SK-N-SH (cell line): Measurements from ENCODE around the gene FYB2.

ENCODE experiments used
- CHD2 ChIP-seq: fragments of 150-350 bp; IDR thresholded peaks from 2 replicates; pipeline ENCODE4 v1.6.1; 2018; ENCODE audit warnings: low read length; ENCODE audit not compliant: partially characterized antibody
- CTCF ChIP-seq: fragments of 200-600 bp; sonication (generic); IDR thresholded peaks from 2 replicates; pipeline ENCODE4 v1.6.1; 2017; ENCODE audit warnings: antibody characterized with exemption, mild to moderate bottlenecking, moderate library complexity
- EP300 ChIP-seq, 2 experiments: IDR thresholded peaks; 2 replicates each; pipeline versions ENCODE4 v1.4.0 to v1.6.1; 2012; ENCODE audit warnings: borderline replicate concordance in 1 of 2, low read depth in 1 of 2, low read length in 1 of 2
- NFIC ChIP-seq: IDR thresholded peaks from 2 replicates; pipeline ENCODE4 v1.4.0; 2012; ENCODE audit warnings: borderline replicate concordance
- POLR2AphosphoS5 ChIP-seq: IDR thresholded peaks from 2 replicates; pipeline ENCODE4 v1.6.1; 2012; ENCODE audit warnings: low read depth, low read length
- RAD21 ChIP-seq: IDR thresholded peaks from 2 replicates; pipeline ENCODE4 v1.6.1; 2012; ENCODE audit warnings: mild to moderate bottlenecking, low read length
- RCOR1 ChIP-seq: fragments of 150-350 bp; IDR thresholded peaks from 2 replicates; pipeline ENCODE4 v1.6.1; 2017; ENCODE audit warnings: antibody characterized with exemption, low read length
- RXRA ChIP-seq: IDR thresholded peaks from 2 replicates; pipeline ENCODE4 v1.4.0; 2012; ENCODE audit warnings: low read depth, mild to moderate bottlenecking, borderline replicate concordance
- USF1 ChIP-seq: IDR thresholded peaks from 2 replicates; pipeline ENCODE4 v1.4.0; 2012; ENCODE audit warnings: low read depth, borderline replicate concordance

GRCh38 chr1:56782773-56783172 is 36.4 kb downstream of the FYB2 start:
- TF ChIP-seq NFIC (no peak), CTCF (no peak), POLR2AphosphoS5 (no peak), USF1 (no peak), EP300 (IDR thresholded peaks at IDR 0.05; ENCODE audit: borderline replicate concordance in 1 of 2, low read depth in 1 of 2, low read length in 1 of 2) (no peak), RXRA (no peak), CHD2 (no peak), RCOR1 (no peak), RAD21 (no peak)
